ENCODE results near the gene SRSF5.

The SRSF5 gene

GRCh38 chr14:69752773-69753172 is 14.2 kb upstream of the SRSF5 start:
- Histone ChIP-seq H3K4me1 (ENCODE audit: control insufficient read depth in 1 of 2, insufficient read depth in 2 of 2, low read length in 2 of 2) (no peaks in the 10 kb centered on the region), H3K36me3 (ENCODE audit: control insufficient read depth in 1 of 2, insufficient read depth in 2 of 2, low read length in 2 of 2) (no peaks in the 10 kb centered on the region), H3K27me3 (ENCODE audit: low read depth, low read length) (no peaks in the 10 kb centered on the region), H3K27ac (ENCODE audit: low read length) (no peak overlapping the region), H3K4me3 (ENCODE audit: low read depth in 1 of 2, low read length in 2 of 2) (no peak overlapping the region), H3K9me3 (ENCODE audit: control insufficient read depth in 1 of 2, low read length in 2 of 2) (no peaks in the 10 kb centered on the region)

DNA sequence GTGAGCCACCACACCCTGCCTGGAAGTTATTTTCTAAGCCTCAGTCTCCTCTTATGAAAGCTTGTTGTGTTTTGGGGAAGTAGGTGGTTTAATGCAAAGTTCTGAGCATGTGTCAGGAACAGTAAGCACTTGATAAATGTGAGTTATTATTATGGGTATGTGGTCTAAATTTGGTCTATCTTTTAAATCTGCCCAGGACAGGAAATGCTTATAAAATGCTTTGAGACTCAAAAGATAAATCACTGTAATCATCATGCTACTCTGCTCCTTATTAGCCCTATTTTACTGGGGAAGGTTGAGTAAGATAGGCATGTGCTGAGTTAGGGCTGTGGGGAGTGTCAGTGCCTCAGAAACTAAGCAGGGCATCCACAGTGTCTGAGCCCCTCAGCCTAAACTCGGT is 13.1 kb upstream of the SRSF5 start:
- no peaks in the 10 kb centered on the region for H3K27me3 ChIP-seq (ENCODE audit: low read depth, low read length)
- no peaks in the 10 kb centered on the region for H3K4me1 ChIP-seq (ENCODE audit: control insufficient read depth in 1 of 2, insufficient read depth in 2 of 2, low read length in 2 of 2)
- no peak overlapping the region for H3K27ac ChIP-seq (ENCODE audit: low read length)

GRCh38 chr14:69754487-69754886 is 12.5 kb upstream of the SRSF5 start:
- Histone ChIP-seq H3K27ac (ENCODE audit: low read length) (no peak overlapping the region), H3K27me3 (ENCODE audit: low read depth, low read length) (no peaks in the 10 kb centered on the region), H3K36me3 (ENCODE audit: control insufficient read depth in 1 of 2, insufficient read depth in 2 of 2, low read length in 2 of 2) (no peaks in the 10 kb centered on the region), H3K4me1 (ENCODE audit: control insufficient read depth in 1 of 2, insufficient read depth in 2 of 2, low read length in 2 of 2) (no peaks in the 10 kb centered on the region), H3K4me3 (ENCODE audit: low read depth in 1 of 2, low read length in 2 of 2) (no peak overlapping the region), H3K9me3 (ENCODE audit: control insufficient read depth in 1 of 2, low read length in 2 of 2) (no peaks in the 10 kb centered on the region)

More for the DNA sequence above, 13.1 kb upstream of the SRSF5 start:
- Histone ChIP-seq H3K4me3 (ENCODE audit: low read depth in 1 of 2, low read length in 2 of 2) (no peak overlapping the region), H3K36me3 (ENCODE audit: control insufficient read depth in 1 of 2, insufficient read depth in 2 of 2, low read length in 2 of 2) (no peaks in the 10 kb centered on the region), H3K9me3 (ENCODE audit: control insufficient read depth in 1 of 2, low read length in 2 of 2) (no peaks in the 10 kb centered on the region)

DNA sequence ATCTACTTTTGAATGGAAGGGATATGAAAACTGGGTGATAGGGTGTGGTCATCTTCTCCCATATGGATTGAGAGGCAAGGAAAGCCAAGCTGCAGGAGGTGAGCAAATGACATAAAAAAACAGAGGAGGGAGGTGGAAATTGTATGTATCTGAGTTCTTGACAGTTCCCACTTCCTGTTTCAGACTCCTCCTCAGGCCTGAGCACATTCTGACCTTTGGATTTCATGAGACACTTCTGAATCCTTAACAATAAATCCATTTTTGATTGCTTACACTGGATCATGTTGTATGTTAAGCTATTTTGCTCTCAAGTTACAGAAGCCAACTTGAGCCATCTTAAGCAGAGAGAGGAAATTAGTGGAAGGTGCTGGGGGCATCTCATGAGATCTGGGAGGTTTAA is 11.6 kb upstream of the SRSF5 start:
- H3K4me3 ChIP-seq (ENCODE audit: low read depth in 1 of 2, low read length in 2 of 2) = no peak overlapping the region
- H3K27ac ChIP-seq (ENCODE audit: low read length) = peak overlapping the region; percentile 20
- H3K36me3 ChIP-seq (ENCODE audit: control insufficient read depth in 1 of 2, insufficient read depth in 2 of 2, low read length in 2 of 2) = no peaks in the 10 kb centered on the region
- no peaks in the 10 kb centered on the region for H3K27me3 ChIP-seq (ENCODE audit: low read depth, low read length)
- no peaks in the 10 kb centered on the region for H3K9me3 ChIP-seq (ENCODE audit: control insufficient read depth in 1 of 2, low read length in 2 of 2)
- no peaks in the 10 kb centered on the region for H3K4me1 ChIP-seq (ENCODE audit: control insufficient read depth in 1 of 2, insufficient read depth in 2 of 2, low read length in 2 of 2)

- Histone ChIP-seq H3K27me3 (ENCODE audit: low read depth, low read length) (no peaks in the 10 kb centered on the region), H3K4me3 (ENCODE audit: low read depth in 1 of 2, low read length in 2 of 2) (no peak overlapping the region), H3K9me3 (ENCODE audit: control insufficient read depth in 1 of 2, low read length in 2 of 2) (no peaks in the 10 kb centered on the region), H3K4me1 (ENCODE audit: control insufficient read depth in 1 of 2, insufficient read depth in 2 of 2, low read length in 2 of 2) (no peaks in the 10 kb centered on the region), H3K36me3 (ENCODE audit: control insufficient read depth in 1 of 2, insufficient read depth in 2 of 2, low read length in 2 of 2) (no peaks in the 10 kb centered on the region), H3K27ac (ENCODE audit: low read length) (peak overlapping the region; percentile 20)
Observed at GRCh38 chr14:69755784-69756183, 11.2 kb upstream of the SRSF5 start.

- Histone ChIP-seq H3K4me3 (ENCODE audit: low read depth in 1 of 2, low read length in 2 of 2) (no peak overlapping the region), H3K36me3 (ENCODE audit: control insufficient read depth in 1 of 2, insufficient read depth in 2 of 2, low read length in 2 of 2) (no peaks in the 10 kb centered on the region), H3K4me1 (ENCODE audit: control insufficient read depth in 1 of 2, insufficient read depth in 2 of 2, low read length in 2 of 2) (no peaks in the 10 kb centered on the region), H3K9me3 (ENCODE audit: control insufficient read depth in 1 of 2, low read length in 2 of 2) (no peaks in the 10 kb centered on the region), H3K27me3 (ENCODE audit: low read depth, low read length) (no peaks in the 10 kb centered on the region), H3K27ac (ENCODE audit: low read length) (no peak overlapping the region)
Observed at GRCh38 chr14:69756298-69756697, 10.6 kb upstream of the SRSF5 start.

GRCh38 chr14:69760810-69761209 is 6.1 kb upstream of the SRSF5 start:
- H3K4me1 ChIP-seq (ENCODE audit: control insufficient read depth in 1 of 2, insufficient read depth in 2 of 2, low read length in 2 of 2) = peaks cover 0 to under 1% of the 10 kb centered on the region in 2 donors
- no peak overlapping the region for H3K27ac ChIP-seq (ENCODE audit: low read length)
- no peaks in the 10 kb centered on the region for H3K9me3 ChIP-seq (ENCODE audit: control insufficient read depth in 1 of 2, low read length in 2 of 2)
- H3K4me3 ChIP-seq (ENCODE audit: low read depth in 1 of 2, low read length in 2 of 2) = no peak overlapping the region
- no peaks in the 10 kb centered on the region for H3K27me3 ChIP-seq (ENCODE audit: low read depth, low read length)
- H3K36me3 ChIP-seq (ENCODE audit: control insufficient read depth in 1 of 2, insufficient read depth in 2 of 2, low read length in 2 of 2) = no peaks in the 10 kb centered on the region

GRCh38 chr14:69763761-69764510 is 3.0 kb upstream of the SRSF5 start:
- Histone ChIP-seq H3K36me3 (ENCODE audit: control insufficient read depth in 1 of 2, insufficient read depth in 2 of 2, low read length in 2 of 2) (peaks cover 10 to 17% of the 10 kb centered on the region in 2 donors), H3K9me3 (ENCODE audit: control insufficient read depth in 1 of 2, low read length in 2 of 2) (no peaks in the 10 kb centered on the region), H3K27ac (ENCODE audit: low read length) (no peak overlapping the region)

DNA sequence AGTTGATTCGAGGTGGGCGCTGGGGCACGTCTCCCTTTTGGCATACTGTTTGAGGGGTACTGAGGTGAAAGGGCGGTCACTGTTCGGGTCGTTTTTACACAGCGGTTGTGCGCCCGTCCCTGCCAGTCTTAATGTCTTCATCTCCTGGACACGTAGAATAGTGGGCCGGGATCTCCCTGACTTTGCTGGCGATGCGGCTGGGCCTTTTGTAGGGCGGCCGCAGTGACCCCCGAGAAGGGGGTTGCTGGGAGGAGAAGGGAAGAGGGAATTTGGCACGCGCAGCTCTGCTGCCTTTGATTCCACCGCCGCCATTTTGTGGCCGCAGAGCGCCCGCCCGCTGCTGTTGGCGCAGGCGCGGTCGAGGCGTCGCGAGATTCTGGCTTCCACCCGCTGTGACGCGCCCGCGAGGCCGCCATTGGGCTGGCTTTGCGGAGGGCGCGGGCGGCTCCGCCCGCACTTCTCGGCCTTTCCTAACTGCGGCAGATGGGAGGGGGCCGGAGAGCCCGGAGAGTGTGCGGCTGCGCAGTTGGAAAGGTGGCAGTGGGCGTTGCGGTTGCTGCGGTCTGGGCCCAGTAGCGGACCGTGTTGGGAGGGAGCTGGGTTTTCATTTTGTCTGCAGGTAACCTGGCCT is 542 bp downstream of the SRSF5 start:
- H3K4me1 ChIP-seq (ENCODE audit: control insufficient read depth in 1 of 2, insufficient read depth in 2 of 2, low read length in 2 of 2) = peaks cover 11 to 50% of the 10 kb centered on the region in 2 donors
- H3K36me3 ChIP-seq (ENCODE audit: control insufficient read depth in 1 of 2, insufficient read depth in 2 of 2, low read length in 2 of 2) = peaks cover 44 to 52% of the 10 kb centered on the region in 2 donors
- peak overlapping the region; percentile 82 to 99 for H3K4me3 ChIP-seq (ENCODE audit: low read depth in 1 of 2, low read length in 2 of 2)
- no peaks in the 10 kb centered on the region for H3K27me3 ChIP-seq (ENCODE audit: low read depth, low read length)
- peak overlapping the region; percentile 100 for H3K27ac ChIP-seq (ENCODE audit: low read length)
- no peaks in the 10 kb centered on the region for H3K9me3 ChIP-seq (ENCODE audit: control insufficient read depth in 1 of 2, low read length in 2 of 2)

More at GRCh38 chr14:69763761-69764510, 3.0 kb upstream of the SRSF5 start:
- H3K27me3 ChIP-seq (ENCODE audit: low read depth, low read length) = no peaks in the 10 kb centered on the region
- H3K4me3 ChIP-seq (ENCODE audit: low read depth in 1 of 2, low read length in 2 of 2) = no peak overlapping the region
- H3K4me1 ChIP-seq (ENCODE audit: control insufficient read depth in 1 of 2, insufficient read depth in 2 of 2, low read length in 2 of 2) = peaks cover 0 to 15% of the 10 kb centered on the region in 2 donors

DNA sequence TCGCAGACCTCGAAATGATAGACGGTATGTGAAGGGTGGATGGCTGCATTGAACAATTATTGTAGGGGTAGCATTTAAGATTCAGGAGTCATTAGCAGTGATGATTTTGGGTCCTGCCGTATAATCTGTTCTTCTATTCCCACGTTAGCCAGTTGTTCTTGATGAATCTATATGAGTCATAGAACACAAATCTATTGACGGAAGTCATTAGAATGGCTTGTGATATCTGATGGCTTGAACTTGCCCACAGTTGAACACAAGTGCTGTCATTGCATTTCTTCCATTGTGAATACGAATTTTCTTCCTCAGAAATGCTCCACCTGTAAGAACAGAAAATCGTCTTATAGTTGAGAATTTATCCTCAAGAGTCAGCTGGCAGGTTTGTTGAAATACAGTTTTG is 1.9 kb downstream of the SRSF5 start:
- no peaks in the 10 kb centered on the region for H3K9me3 ChIP-seq (ENCODE audit: control insufficient read depth in 1 of 2, low read length in 2 of 2)
- no peak overlapping the region for H3K27ac ChIP-seq (ENCODE audit: low read length)
- peaks cover 56 to 65% of the 10 kb centered on the region in 2 donors for H3K36me3 ChIP-seq (ENCODE audit: control insufficient read depth in 1 of 2, insufficient read depth in 2 of 2, low read length in 2 of 2)
- H3K4me1 ChIP-seq (ENCODE audit: control insufficient read depth in 1 of 2, insufficient read depth in 2 of 2, low read length in 2 of 2) = peaks cover 11 to 56% of the 10 kb centered on the region in 2 donors
- H3K4me3 ChIP-seq (ENCODE audit: low read depth in 1 of 2, low read length in 2 of 2) = peak overlapping the region; percentile 82 to 99
- no peaks in the 10 kb centered on the region for H3K27me3 ChIP-seq (ENCODE audit: low read depth, low read length)

- Histone ChIP-seq H3K4me1 (ENCODE audit: control insufficient read depth in 1 of 2, insufficient read depth in 2 of 2, low read length in 2 of 2) (peaks cover 11 to 56% of the 10 kb centered on the region in 2 donors), H3K27ac (ENCODE audit: low read length) (no peak overlapping the region), H3K4me3 (ENCODE audit: low read depth in 1 of 2, low read length in 2 of 2) (peak overlapping the region; percentile 27 to 33), H3K36me3 (ENCODE audit: control insufficient read depth in 1 of 2, insufficient read depth in 2 of 2, low read length in 2 of 2) (peaks cover 63 to 72% of the 10 kb centered on the region in 2 donors), H3K9me3 (ENCODE audit: control insufficient read depth in 1 of 2, low read length in 2 of 2) (no peaks in the 10 kb centered on the region), H3K27me3 (ENCODE audit: low read depth, low read length) (no peaks in the 10 kb centered on the region)
Observed at GRCh38 chr14:69769623-69770022, 2.7 kb downstream of the SRSF5 start.
